C4-2B (cell line): ENCODE measurements around the gene LKAAEAR1.

Experiments used
- ZFX ChIP-seq: fragments of 450-650 bp; IDR thresholded peaks from 2 replicates; pipeline ENCODE4 v1.6.1; 2017
- TF ChIP-seq, protein P1 (sequence below): fragments of 450-650 bp; conservative IDR thresholded peaks from 2 replicates; pipeline ENCODE4 v1.5.1; 2017; ENCODE audit warnings: mild to moderate bottlenecking

DNA sequence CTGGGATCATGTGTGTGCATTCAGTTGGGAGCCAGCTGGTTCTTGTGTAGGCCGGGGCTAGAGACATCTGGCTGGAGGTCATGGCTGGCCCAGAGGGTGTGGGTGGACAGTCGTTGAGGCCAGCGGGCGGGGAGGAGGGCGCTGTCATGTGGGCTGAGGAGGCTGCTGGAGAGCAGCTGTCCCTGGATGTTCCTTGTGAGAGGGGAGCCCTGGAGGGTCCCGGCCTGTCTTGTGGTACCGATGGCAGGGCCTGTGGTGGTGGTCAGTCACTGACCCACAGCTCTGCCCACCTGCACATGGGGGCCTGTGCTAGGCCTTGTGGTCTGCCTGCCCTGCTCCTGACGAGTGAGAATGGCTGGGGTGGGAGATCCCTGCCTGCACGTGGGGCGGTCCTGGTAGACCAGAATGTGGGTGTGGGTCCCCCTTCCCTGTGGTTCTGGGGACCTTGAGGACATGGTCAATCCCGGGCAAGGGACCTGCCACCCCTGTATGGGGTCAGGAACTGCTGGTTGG, 50.2 kb downstream of the LKAAEAR1 start:
- TF ChIP-seq, protein P1, sequence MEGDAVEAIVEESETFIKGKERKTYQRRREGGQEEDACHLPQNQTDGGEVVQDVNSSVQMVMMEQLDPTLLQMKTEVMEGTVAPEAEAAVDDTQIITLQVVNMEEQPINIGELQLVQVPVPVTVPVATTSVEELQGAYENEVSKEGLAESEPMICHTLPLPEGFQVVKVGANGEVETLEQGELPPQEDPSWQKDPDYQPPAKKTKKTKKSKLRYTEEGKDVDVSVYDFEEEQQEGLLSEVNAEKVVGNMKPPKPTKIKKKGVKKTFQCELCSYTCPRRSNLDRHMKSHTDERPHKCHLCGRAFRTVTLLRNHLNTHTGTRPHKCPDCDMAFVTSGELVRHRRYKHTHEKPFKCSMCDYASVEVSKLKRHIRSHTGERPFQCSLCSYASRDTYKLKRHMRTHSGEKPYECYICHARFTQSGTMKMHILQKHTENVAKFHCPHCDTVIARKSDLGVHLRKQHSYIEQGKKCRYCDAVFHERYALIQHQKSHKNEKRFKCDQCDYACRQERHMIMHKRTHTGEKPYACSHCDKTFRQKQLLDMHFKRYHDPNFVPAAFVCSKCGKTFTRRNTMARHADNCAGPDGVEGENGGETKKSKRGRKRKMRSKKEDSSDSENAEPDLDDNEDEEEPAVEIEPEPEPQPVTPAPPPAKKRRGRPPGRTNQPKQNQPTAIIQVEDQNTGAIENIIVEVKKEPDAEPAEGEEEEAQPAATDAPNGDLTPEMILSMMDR = no peak
- TF ChIP-seq ZFX = no peak
